ENCODE results near the gene CFDP1.

CFDP1 gene

GRCh38 chr16:75362846-75363245 lies 70.5 kb downstream of the CFDP1 start:
- no peak for DNase-seq

DNA sequence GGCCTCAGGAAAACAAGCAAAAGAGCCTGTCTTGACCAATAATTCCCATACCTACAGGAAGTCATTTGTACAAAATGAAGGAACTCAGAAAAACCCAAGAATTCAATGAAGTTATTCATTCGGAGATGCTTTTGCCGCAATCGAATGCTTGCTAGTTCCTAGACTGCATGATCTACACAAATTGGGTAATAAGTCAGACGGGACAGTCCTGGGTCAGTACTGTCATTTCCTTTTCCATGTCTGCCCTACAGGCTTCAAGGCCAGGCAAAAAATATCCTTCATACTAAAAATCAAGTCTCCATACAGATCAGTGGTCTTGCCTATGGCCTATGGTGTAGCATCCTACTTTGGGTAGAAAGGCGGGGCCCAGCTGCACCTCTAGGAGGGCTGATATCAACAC lies 71.4 kb downstream of the CFDP1 start:
- DNase-seq = no peak

DNA sequence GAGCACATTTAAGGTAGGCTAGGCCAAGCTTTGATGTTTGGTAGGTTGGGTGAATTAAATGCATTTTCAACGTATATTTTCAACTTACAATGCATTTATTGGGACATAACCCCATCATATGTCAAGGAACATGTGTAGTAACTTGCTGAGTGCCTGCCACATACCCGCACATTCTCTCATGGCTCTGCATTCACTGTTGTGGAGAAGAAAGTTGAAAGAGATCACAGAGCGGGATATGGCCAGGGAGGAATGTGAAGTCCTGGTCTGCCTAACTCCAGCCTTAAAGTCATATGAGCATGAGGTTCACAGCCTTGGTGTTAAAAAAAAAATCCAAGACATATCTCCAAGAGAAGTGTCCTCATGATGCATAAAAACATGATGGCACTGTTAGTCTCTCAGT lies 79.1 kb downstream of the CFDP1 start:
- DNase-seq = no peak

DNA sequence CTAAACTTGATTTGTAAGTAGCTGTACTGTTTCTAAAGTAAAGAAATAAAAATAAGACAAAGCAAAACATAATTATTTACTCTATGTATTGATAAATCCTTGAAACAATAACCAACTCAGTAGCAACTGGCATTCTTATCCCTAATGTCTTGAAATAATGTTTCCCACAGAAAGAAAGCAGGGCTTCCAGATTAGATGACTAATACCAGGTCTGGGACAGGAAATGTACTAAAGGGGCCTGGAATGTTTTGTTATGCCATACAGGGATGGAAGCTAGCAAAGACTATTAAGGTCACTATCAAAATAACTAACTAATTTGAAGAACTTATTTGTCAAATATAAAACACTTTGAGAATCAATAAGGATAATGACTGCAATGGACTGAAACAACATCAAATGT lies 82.1 kb downstream of the CFDP1 start:
- no peak for DNase-seq

DNA sequence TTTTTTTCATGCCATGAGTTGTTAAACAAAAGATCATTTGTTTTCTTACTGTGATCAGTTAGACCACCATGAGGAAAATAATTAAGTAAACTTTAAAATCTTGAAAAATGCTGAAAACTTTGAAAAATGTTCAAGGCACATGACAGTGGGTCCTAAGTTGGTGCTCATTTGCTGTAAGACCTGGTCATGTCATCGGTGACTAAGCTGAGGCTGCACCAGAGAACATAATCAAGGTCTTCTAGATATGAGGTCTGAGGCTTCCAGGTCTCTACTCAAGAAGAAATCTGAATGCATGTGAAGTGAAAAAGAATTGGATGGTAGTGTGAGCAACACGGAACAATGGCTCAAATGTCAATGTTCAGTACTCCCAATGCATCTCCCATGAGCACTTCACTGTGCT lies 87.6 kb downstream of the CFDP1 start:
- no peak for DNase-seq

DNA sequence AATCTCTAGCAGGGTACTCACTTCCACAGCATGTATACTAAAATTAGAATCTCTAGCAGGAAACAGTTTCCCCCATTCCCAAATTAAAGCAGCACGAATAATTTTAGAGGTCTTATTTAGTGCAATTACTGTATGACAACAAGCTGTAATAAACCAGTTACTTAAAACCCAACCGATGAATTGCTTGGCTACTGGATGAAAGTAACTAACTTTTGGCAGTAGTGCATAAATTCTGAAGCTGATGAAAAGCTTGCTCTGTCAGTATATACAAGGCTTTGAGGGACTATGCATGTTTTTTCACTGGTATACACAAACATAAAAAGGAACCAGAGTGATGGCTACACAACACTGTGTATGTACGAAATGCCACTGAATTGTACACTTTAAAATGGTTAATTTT lies 89.4 kb downstream of the CFDP1 start:
- DNase-seq = no peak

DNA sequence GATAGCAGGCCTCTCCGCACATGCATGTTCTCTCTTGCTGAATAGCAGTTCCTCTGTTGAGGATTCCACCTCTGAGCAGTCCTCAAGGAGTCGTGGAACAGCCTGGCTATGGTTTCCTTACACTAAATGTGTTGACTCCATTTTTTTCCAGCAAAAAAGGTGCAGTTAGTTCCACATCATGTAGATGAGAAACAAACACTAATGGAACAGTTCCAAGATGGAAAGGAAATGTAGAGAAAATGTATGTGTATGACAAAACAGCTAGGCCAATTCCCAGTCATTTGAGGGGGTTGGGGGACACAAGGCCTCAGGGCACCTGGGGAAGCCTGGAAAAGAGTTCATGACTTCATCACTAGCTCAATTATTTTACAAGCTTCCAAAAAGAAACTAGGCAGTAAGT lies 90.0 kb downstream of the CFDP1 start:
- DNase-seq = no peak

- DNase-seq = no peak
Observed at GRCh38 chr16:75342308-75342811, 90.9 kb downstream of the CFDP1 start.

- no peak for DNase-seq
Observed at GRCh38 chr16:75341564-75342307, 91.6 kb downstream of the CFDP1 start.

- no peak for DNase-seq
Observed at GRCh38 chr16:75340741-75341491, 92.4 kb downstream of the CFDP1 start.

GRCh38 chr16:75337430-75337829 lies 95.9 kb downstream of the CFDP1 start:
- no peak for DNase-seq

DNA sequence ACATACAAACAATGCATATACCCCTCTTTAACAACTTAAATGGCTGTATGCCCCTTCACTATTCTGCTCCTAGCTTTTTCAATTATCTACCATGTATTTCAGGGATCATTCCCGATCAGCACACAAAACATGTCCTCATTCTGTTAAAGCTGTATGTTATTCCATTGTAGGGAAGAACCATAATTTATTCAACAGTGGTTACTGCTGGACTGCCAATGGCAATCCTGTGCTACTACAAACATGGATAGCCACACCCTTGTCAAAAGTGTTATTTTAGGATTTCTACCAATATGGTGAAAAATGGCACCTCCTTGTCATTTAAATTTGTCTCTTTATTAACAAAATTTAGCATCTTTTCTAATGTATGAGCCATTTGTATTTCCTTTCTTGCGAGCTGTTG lies 96.8 kb downstream of the CFDP1 start:
- no peak for DNase-seq

GRCh38 chr16:75333721-75334163 lies 99.6 kb downstream of the CFDP1 start:
- DNase-seq = no peak

DNA sequence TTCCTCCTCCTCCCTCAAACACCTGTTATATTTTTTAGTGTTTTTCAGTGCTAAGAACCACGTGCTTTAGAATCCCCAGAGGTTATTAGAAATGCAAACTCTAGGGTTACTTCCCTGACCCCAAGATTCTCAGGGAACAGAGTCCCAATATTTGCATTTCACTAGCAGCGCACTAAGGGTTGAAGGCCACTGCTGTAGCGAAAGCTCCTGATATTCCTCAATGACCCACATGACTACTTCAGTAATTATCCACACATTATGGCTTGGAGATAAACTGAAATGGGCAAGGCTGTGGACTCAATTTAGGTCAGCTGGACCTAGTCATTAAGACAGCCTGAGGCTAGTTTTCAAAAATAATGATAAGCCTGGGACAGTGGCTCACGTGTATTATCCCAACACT lies 103.4 kb downstream of the CFDP1 start:
- DNase-seq = no peak

DNA sequence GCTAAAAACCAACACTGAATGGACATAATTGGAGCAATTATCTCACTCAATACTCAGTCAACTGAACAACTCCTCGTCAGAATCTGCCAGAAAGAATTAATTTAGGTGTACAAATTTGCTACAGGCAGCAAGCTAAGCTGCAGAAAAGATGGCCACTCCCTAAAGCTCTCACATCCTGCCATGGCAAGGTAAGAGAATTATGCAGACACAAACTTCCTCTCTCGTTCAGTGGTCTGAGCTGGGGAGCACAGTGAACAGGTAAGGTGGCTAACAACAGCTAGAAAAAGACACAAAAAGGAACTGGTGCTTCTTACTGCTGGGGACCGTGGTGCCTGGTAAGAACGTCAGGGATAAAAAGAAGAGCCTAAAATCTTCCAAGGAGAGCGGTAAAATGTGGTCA lies 107.0 kb downstream of the CFDP1 start:
- no peak for DNase-seq

- no peak for DNase-seq
Observed at GRCh38 chr16:75323933-75324332, 109.4 kb downstream of the CFDP1 start.

GRCh38 chr16:75323198-75323597 lies 110.1 kb downstream of the CFDP1 start:
- no peak for DNase-seq

DNA sequence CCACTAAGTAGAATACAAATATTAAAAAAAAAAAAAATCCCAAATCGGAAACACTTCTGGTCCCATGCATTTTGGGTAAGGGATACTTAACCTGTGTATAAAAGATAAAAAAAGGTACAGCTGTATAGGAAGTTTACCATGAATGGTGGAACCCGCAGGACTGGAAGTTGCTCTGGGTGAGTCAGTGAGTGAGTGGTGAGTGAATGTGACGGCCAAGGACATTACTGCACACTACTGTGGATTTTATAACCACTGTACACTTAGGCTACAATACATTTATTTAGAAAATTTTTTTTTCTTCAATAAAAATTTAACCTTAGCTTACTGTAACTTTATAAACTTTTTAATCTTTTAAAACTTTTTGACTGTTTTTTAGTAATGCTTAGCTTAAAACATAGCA lies 110.6 kb downstream of the CFDP1 start:
- no peak for DNase-seq

- DNase-seq = no peak
Observed at GRCh38 chr16:75320435-75320834, 112.9 kb downstream of the CFDP1 start.

- no peak for DNase-seq
Observed at GRCh38 chr16:75319513-75320411, 113.5 kb downstream of the CFDP1 start.

DNA sequence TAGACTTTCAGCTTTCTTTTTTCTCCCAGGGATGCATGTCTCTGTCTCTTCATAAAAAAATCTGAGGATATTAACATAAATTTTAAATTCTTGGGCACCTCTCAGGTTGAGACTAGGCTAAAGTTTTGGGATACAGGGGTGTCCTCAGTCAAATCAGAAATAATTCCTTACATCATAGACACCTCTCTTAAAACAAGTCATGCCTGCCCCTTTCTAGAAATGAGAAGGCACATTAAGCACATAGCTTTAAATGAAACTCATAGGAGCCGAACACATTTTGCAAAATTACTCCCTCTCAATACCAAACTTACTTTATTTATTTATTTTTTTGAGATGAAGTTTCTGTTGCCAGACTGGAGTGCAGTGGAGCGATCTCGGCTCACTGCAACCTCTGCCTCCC lies 114.6 kb downstream of the CFDP1 start:
- no peak for DNase-seq

- DNase-seq = no peak
Observed at GRCh38 chr16:75317532-75317931, 115.8 kb downstream of the CFDP1 start.

GRCh38 chr16:75317101-75317522 lies 116.2 kb downstream of the CFDP1 start:
- DNase-seq = no peak

All from activated effector memory CD4-positive, alpha-beta T cell treated with anti-CD3 and anti-CD28 coated beads, Interleukin-2, amount 50 U/mL, for 16 hours (primary cell).